ENCODE results near the gene GDPGP1. TPM values are rescaled to one million over a fixed set of nuclear protein-coding genes. Genes with fewer than 3 reads are reported as not detected.
A peak's percentile ranks its signal among the peaks of the same experiment; 100 is the strongest.

GDPGP1 gene
- total and polyA plus RNA-seq, 2 experiments from 2014 or later: 1.9 to 9.1 TPM

- TF ChIP-seq, protein P1, sequence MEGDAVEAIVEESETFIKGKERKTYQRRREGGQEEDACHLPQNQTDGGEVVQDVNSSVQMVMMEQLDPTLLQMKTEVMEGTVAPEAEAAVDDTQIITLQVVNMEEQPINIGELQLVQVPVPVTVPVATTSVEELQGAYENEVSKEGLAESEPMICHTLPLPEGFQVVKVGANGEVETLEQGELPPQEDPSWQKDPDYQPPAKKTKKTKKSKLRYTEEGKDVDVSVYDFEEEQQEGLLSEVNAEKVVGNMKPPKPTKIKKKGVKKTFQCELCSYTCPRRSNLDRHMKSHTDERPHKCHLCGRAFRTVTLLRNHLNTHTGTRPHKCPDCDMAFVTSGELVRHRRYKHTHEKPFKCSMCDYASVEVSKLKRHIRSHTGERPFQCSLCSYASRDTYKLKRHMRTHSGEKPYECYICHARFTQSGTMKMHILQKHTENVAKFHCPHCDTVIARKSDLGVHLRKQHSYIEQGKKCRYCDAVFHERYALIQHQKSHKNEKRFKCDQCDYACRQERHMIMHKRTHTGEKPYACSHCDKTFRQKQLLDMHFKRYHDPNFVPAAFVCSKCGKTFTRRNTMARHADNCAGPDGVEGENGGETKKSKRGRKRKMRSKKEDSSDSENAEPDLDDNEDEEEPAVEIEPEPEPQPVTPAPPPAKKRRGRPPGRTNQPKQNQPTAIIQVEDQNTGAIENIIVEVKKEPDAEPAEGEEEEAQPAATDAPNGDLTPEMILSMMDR (IDR thresholded peaks at IDR 0.05; ENCODE audit: low read depth, low read length): peak; percentile 75
- peaks cover 5% of the 10 kb centered on the region for H3K36me3 ChIP-seq
- DNase-seq (ENCODE audit: low read depth in 1 of 2, low spot score in 1 of 2): peak; percentile 33 to 54
- H3K9me3 ChIP-seq (ENCODE audit: low read depth): no peaks in the 10 kb centered on the region
- no peaks in the 10 kb centered on the region for H3K27me3 ChIP-seq
- H3K4me1 ChIP-seq (ENCODE audit: low read depth): no peaks in the 10 kb centered on the region
- H3K4me3 ChIP-seq: no peak overlapping the region
- no peak overlapping the region for H3K27ac ChIP-seq
Observed at GRCh38 chr15:90219421-90220141, 14.4 kb upstream of the GDPGP1 start.

DNA sequence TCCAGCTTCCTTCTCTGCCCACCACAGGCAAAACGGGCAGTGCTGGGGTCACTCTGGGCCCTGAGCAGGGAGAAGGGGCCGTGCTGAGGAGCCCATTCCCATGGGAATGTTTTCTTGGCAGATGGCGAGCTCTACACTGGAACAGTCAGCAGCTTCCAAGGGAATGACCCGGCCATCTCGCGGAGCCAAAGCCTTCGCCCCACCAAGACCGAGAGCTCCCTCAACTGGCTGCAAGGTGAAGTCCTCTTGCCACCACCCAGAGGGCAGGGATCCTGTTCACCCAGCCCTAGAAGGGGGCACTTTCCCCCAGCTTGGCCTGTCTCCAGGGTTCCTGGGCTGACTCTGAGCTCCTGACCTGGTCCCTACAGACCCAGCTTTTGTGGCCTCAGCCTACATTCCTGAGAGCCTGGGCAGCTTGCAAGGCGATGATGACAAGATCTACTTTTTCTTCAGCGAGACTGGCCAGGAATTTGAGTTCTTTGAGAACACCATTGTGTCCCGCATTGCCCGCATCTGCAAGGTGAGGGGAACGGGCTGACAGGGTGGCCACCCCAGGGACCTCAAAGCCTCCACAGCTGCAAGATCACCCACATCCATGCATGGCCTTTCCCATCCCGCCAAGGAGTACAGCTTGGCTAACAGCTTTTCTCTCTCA is 12.6 kb upstream of the GDPGP1 start:
- Histone ChIP-seq H3K9me3 (ENCODE audit: low read depth) (no peaks in the 10 kb centered on the region), H3K27ac (no peak overlapping the region), H3K27me3 (no peaks in the 10 kb centered on the region), H3K36me3 (peaks cover 17% of the 10 kb centered on the region), H3K4me3 (no peak overlapping the region), H3K4me1 (ENCODE audit: low read depth) (no peaks in the 10 kb centered on the region)
- TF ChIP-seq, protein P1 (IDR thresholded peaks at IDR 0.05; ENCODE audit: low read depth, low read length): peak; percentile 91
- peak; percentile 79 to 94 for DNase-seq (ENCODE audit: low read depth in 1 of 2, low spot score in 1 of 2)

DNA sequence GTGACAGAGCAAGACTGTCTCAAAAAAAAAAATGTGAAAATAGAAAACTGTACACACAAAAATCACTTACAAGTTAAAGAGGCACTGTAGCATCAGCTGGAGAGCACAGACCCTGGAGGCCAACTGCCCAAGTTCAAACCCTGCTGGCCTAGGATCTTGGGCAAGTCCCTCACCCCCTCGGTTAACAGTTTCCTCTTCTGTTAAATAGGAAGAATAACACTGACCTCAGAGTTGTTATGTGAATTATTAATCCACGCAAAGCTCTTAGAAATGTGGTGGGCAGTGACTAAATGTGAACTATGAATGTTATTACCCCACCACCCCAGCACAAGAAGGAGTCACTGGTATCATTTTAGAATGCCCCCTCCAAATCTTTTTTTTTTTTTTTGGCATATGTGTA is 11.5 kb upstream of the GDPGP1 start:
- TF ChIP-seq, protein P1 (IDR thresholded peaks at IDR 0.05; ENCODE audit: low read depth, low read length): no peak

GRCh38 chr15:90223441-90224165 is 10.4 kb upstream of the GDPGP1 start:
- no peak overlapping the region for H3K4me3 ChIP-seq
- H3K27me3 ChIP-seq: no peaks in the 10 kb centered on the region
- H3K4me1 ChIP-seq (ENCODE audit: low read depth): no peaks in the 10 kb centered on the region
- DNase-seq (ENCODE audit: low read depth in 1 of 2, low spot score in 1 of 2): no peak
- TF ChIP-seq, protein P1 (IDR thresholded peaks at IDR 0.05; ENCODE audit: low read depth, low read length): no peak
- peaks cover 30% of the 10 kb centered on the region for H3K36me3 ChIP-seq
- H3K27ac ChIP-seq: no peak overlapping the region
- no peaks in the 10 kb centered on the region for H3K9me3 ChIP-seq (ENCODE audit: low read depth)

More for the DNA sequence above, 11.5 kb upstream of the GDPGP1 start:
- no peak for DNase-seq (ENCODE audit: low read depth in 1 of 2, low spot score in 1 of 2)
- H3K4me3 ChIP-seq: no peak overlapping the region
- H3K27me3 ChIP-seq: no peaks in the 10 kb centered on the region
- H3K9me3 ChIP-seq (ENCODE audit: low read depth): no peaks in the 10 kb centered on the region
- H3K27ac ChIP-seq: no peak overlapping the region
- H3K36me3 ChIP-seq: peaks cover 22% of the 10 kb centered on the region
- no peaks in the 10 kb centered on the region for H3K4me1 ChIP-seq (ENCODE audit: low read depth)

- Histone ChIP-seq H3K4me3 (no peak overlapping the region), H3K27ac (no peak overlapping the region), H3K27me3 (no peaks in the 10 kb centered on the region), H3K9me3 (ENCODE audit: low read depth) (no peaks in the 10 kb centered on the region), H3K4me1 (ENCODE audit: low read depth) (no peaks in the 10 kb centered on the region), H3K36me3 (peaks cover 33% of the 10 kb centered on the region)
- TF ChIP-seq, protein P1 (IDR thresholded peaks at IDR 0.05; ENCODE audit: low read depth, low read length): no peak
- no peak for DNase-seq (ENCODE audit: low read depth in 1 of 2, low spot score in 1 of 2)
Observed at GRCh38 chr15:90225047-90225446, 9.0 kb upstream of the GDPGP1 start.

All from cardiac muscle cell (in vitro differentiated cells and primary cell).